Measurements from ENCODE around the gene PCDHGA8.

- TF ChIP-seq EZH2 (IDR thresholded peaks at IDR 0.05; ENCODE audit: borderline replicate concordance, low read length), result no peak
- TF ChIP-seq CTCF (IDR thresholded peaks at IDR 0.05; ENCODE audit: low read length), result no peak
Measured at GRCh38 chr5:141434006-141434405, 41.6 kb downstream of the PCDHGA8 start.

Data from OCI-LY1 (cell line).